Measurements from ENCODE around the gene KIAA1217.

- no peak for TF ChIP-seq EHF (CRISPR knock-in tag; IDR thresholded peaks at IDR 0.05)
- no peak for TF ChIP-seq CTCF (IDR thresholded peaks at IDR 0.05)
- TF ChIP-seq MAZ (IDR thresholded peaks at IDR 0.05; ENCODE audit: borderline replicate concordance, low read depth, low read length) = no peak
- TF ChIP-seq E2F6 (IDR thresholded peaks at IDR 0.05; ENCODE audit: borderline replicate concordance, low read depth) = no peak
- no peak for TF ChIP-seq POLR2A (IDR thresholded peaks at IDR 0.05; ENCODE audit: low read length)
- TF ChIP-seq SMC3 (IDR thresholded peaks at IDR 0.05) = no peak
- no peak for TF ChIP-seq RFX5 (IDR thresholded peaks at IDR 0.05)
- TF ChIP-seq MAFK (IDR thresholded peaks at IDR 0.05; ENCODE audit: partially characterized antibody) = no peak
Measured at GRCh38 chr10:24462291-24462813, 253.4 kb downstream of the KIAA1217 start.
